Lower lobe of right lung (tissue), 2 donors: ENCODE results near the gene CD2AP. TPM values are rescaled to one million over a fixed set of nuclear protein-coding genes. Genes with fewer than 3 reads are reported as not detected.

Source experiments
- ATAC-seq, 2 donors: fragments of 200-7000 bp; cut with Tn5 transposase; one replicate each; pipeline ENCODE4 v1.9.1; 2020 to 2022; ENCODE audit warnings: mild to moderate bottlenecking in 2 of 2, moderate library complexity in 2 of 2
- DNase-seq: peaks from one replicate; pipeline ENCODE4 v3.0.0-alpha.2; 2020
- H3K27ac ChIP-seq: fragments of 200-600 bp; one replicate; pipeline ENCODE4 v1.8.0; 2022
- H3K27me3 ChIP-seq: fragments of 200-600 bp; one replicate; pipeline ENCODE4 v1.8.0; 2022; ENCODE audit warnings: low read depth
- H3K36me3 ChIP-seq: fragments of 200-600 bp; one replicate; pipeline ENCODE4 v1.8.0; 2022; ENCODE audit warnings: mild to moderate bottlenecking
- H3K4me1 ChIP-seq: fragments of 200-600 bp; one replicate; pipeline ENCODE4 v1.8.0; 2022
- H3K4me3 ChIP-seq: fragments of 200-600 bp; one replicate; pipeline ENCODE4 v1.8.0; 2022; ENCODE audit warnings: mild to moderate bottlenecking
- H3K9me3 ChIP-seq: fragments of 200-600 bp; one replicate; pipeline ENCODE4 v1.8.0; 2022
- CTCF ChIP-seq: fragments of 200-600 bp; IDR thresholded peaks from one replicate; pipeline ENCODE4 v1.8.0; 2022; ENCODE audit warnings: antibody characterized with exemption, mild to moderate bottlenecking
- intact Hi-C: fragments of 100-400 bp; cut with DNase I; formaldehyde crosslinking; loops from one replicate; pipeline ENCODE4 v1.11.0; 2022
- total RNA-seq: library from RNA; stranded (reverse); fragmentation: NEBNext Ultra II Directional; extraction: Animal tissue kit (Norgen Biotek cat#: 25700); gene quantifications from one replicate; pipeline ENCODE4 v1.2.1, GENCODE V29; 2021
- donor health status: DM: no; HTN: yes; CAD: no; lungs with severe emphysema.

CD2AP gene
- total RNA-seq, 1 donor from 2014 or later = 38.1 TPM

GRCh38 chr6:47671777-47672176, 194.2 kb downstream of the CD2AP start:
- Histone ChIP-seq H3K9me3 (no peaks in the 10 kb centered on the region), H3K27me3 (no peaks in the 10 kb centered on the region), H3K4me1 (no peaks in the 10 kb centered on the region), H3K27ac (no peak overlapping the region), H3K36me3 (no peaks in the 10 kb centered on the region), H3K4me3 (no peak overlapping the region)
- DNase-seq (no peak), ATAC-seq (no peak)
- intact Hi-C loops = no loop called here
- no peak for TF ChIP-seq CTCF

- Histone ChIP-seq H3K36me3 (no peaks in the 10 kb centered on the region), H3K4me3 (no peak overlapping the region), H3K4me1 (no peaks in the 10 kb centered on the region), H3K27me3 (no peaks in the 10 kb centered on the region), H3K9me3 (no peaks in the 10 kb centered on the region), H3K27ac (no peak overlapping the region)
- DNase-seq = no peak
- intact Hi-C loops = no loop called here
- no peak for TF ChIP-seq CTCF
- no peak for ATAC-seq
These were observed 195.2 kb downstream of the CD2AP start for GRCh38 chr6:47672816-47673215.

- TF ChIP-seq CTCF = no peak
- no peak for DNase-seq
- no peak overlapping the region for H3K4me3 ChIP-seq
- intact Hi-C loops = no loop called here
- H3K27me3 ChIP-seq = no peaks in the 10 kb centered on the region
- H3K27ac ChIP-seq = no peak overlapping the region
- ATAC-seq = no peak
- no peaks in the 10 kb centered on the region for H3K4me1 ChIP-seq
- no peaks in the 10 kb centered on the region for H3K36me3 ChIP-seq
- H3K9me3 ChIP-seq = no peaks in the 10 kb centered on the region
These were observed 197.1 kb downstream of the CD2AP start for GRCh38 chr6:47674673-47675072.

Other genes with a start within 250 kb of the CD2AP start
- 21.7 TPM for gene TNFRSF21, start 167.9 kb upstream of the CD2AP start, total RNA-seq
- gene ADGRF4, start 220.8 kb downstream of the CD2AP start, total RNA-seq = not detected